MM.1S (cell line): Measurements from ENCODE around the gene CTTN.

Source experiments
- CTCF ChIP-seq: fragments of 300-600 bp; sonication (generic); IDR thresholded peaks from 2 replicates; pipeline ENCODE4 v1.5.1; 2016; ENCODE audit warnings: antibody characterized with exemption, low read length, mixed read lengths
- EZH2 ChIP-seq: fragments of 300-600 bp; sonication (generic); optimal IDR thresholded peaks from 2 replicates; pipeline ENCODE3; 2017; ENCODE audit warnings: low read depth, mild to moderate bottlenecking, antibody characterized with exemption, low read length, mixed read lengths

GRCh38 chr11:70405679-70406395 lies 7.5 kb downstream of the CTTN start:
- TF ChIP-seq CTCF (no peak), EZH2 (no peak)
